HG03439 (cell line): ENCODE measurements around the gene ADAMTS2.

Experiments used
- ATAC-seq: cut with Tn5 transposase; IDR thresholded peaks from one replicate; pipeline ENCODE4 v1.9.1; 2021; ENCODE audit warnings: mild to moderate bottlenecking, moderate library complexity; ENCODE audit not compliant: unreplicated experiment

Gene ADAMTS2

GRCh38 chr5:179185941-179186411 lies 159.3 kb downstream of the ADAMTS2 start:
- ATAC-seq = no peak

GRCh38 chr5:179185256-179185940 lies 159.9 kb downstream of the ADAMTS2 start:
- no peak for ATAC-seq

- ATAC-seq = no peak
Observed at GRCh38 chr5:179184521-179185050, 160.7 kb downstream of the ADAMTS2 start.

GRCh38 chr5:179183481-179183880 lies 161.8 kb downstream of the ADAMTS2 start:
- ATAC-seq = no peak

GRCh38 chr5:179182601-179183000 lies 162.7 kb downstream of the ADAMTS2 start:
- ATAC-seq = no peak

- no peak for ATAC-seq
Observed at GRCh38 chr5:179181988-179182387, 163.3 kb downstream of the ADAMTS2 start.

- no peak for ATAC-seq
Observed at GRCh38 chr5:179180921-179181645, 164.2 kb downstream of the ADAMTS2 start.

- no peak for ATAC-seq
Observed at GRCh38 chr5:179180061-179180610, 165.1 kb downstream of the ADAMTS2 start.

GRCh38 chr5:179177711-179178575 lies 167.3 kb downstream of the ADAMTS2 start:
- no peak for ATAC-seq

- ATAC-seq = no peak
Observed at GRCh38 chr5:179176571-179177230, 168.6 kb downstream of the ADAMTS2 start.

GRCh38 chr5:179176166-179176565 lies 169.1 kb downstream of the ADAMTS2 start:
- no peak for ATAC-seq

- ATAC-seq = no peak
Observed at GRCh38 chr5:179171816-179172745, 173.2 kb downstream of the ADAMTS2 start.

GRCh38 chr5:179171251-179171815 lies 173.9 kb downstream of the ADAMTS2 start:
- no peak for ATAC-seq

- ATAC-seq = no peak
Observed at GRCh38 chr5:179170606-179171005, 174.7 kb downstream of the ADAMTS2 start.

- no peak for ATAC-seq
Observed at GRCh38 chr5:179169836-179170235, 175.4 kb downstream of the ADAMTS2 start.

GRCh38 chr5:179168664-179169063 lies 176.6 kb downstream of the ADAMTS2 start:
- no peak for ATAC-seq

GRCh38 chr5:179167871-179168451 lies 177.3 kb downstream of the ADAMTS2 start:
- ATAC-seq = no peak
